Measurements from ENCODE around the gene ASCL1. TPM values are rescaled to one million over a fixed set of nuclear protein-coding genes. Genes with fewer than 3 reads are reported as not detected.

The ASCL1 gene
- total and polyA plus RNA-seq, 2 of the 13 experiments (the other 11 are each of a cell fraction or from before 2014, with no cell fraction given) = not detected

DNA sequence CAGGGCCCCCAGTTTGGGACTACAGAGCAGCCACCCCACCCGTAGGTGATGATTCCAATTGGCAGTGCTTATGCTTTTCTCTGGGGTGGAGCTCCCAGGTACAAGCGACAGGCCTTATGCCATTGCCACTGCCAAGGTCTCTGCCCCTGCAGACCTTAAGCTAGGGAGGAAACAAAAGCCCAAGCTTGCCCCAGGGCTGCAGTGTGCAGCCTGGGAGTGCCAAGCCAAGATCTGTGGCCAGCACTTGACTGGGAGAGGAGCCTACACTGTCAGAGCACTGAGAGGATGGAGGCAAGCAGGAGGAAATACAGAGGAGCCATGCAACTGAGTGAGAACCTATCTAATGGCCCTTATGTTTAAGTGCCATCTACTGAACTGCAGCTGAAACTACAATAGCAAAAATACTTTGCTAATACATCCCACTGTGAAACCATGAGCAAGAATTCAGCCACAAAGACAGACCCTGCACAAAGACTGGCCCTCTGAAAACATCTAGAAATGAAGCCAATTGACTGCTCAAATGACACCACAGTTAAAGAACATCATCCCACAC is 17.7 kb upstream of the ASCL1 start (continued):
- TF ChIP-seq ELF3 (CRISPR knock-in tag; IDR thresholded peaks at IDR 0.05) (0 out of 2 replicates have a peak, but pooled peaks have one; percentile 47), AGO2 (optimal IDR thresholded peaks at IDR 0.05; ENCODE audit: low read depth, low read length) (no peak), ZNF747 (CRISPR knock-in tag; IDR thresholded peaks at IDR 0.05; ENCODE audit: borderline replicate concordance) (no peak), ATF7-NPFF (CRISPR knock-in tag; IDR thresholded peaks at IDR 0.05; ENCODE audit: low read depth) (no peak), CENPX (CRISPR knock-in tag; IDR thresholded peaks at IDR 0.05) (no peak), HNRNPH1 (optimal IDR thresholded peaks at IDR 0.05; ENCODE audit: low read depth, low read length) (no peak), ZSCAN29 (CRISPR knock-in tag; conservative IDR thresholded peaks at IDR 0.05) (no peak), IRX3 (CRISPR knock-in tag; IDR thresholded peaks at IDR 0.05; ENCODE audit: borderline replicate concordance, low read depth) (no peak), NKX3-1 (CRISPR knock-in tag; IDR thresholded peaks at IDR 0.05) (no peak), ZNF225 (CRISPR knock-in tag; IDR thresholded peaks at IDR 0.05) (no peak), HOXA3 (CRISPR knock-in tag; IDR thresholded peaks at IDR 0.05) (no peak)
- TF ChIP-seq, protein P1, sequence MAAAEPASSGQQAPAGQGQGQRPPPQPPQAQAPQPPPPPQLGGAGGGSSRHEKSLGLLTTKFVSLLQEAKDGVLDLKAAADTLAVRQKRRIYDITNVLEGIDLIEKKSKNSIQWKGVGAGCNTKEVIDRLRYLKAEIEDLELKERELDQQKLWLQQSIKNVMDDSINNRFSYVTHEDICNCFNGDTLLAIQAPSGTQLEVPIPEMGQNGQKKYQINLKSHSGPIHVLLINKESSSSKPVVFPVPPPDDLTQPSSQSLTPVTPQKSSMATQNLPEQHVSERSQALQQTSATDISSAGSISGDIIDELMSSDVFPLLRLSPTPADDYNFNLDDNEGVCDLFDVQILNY (CRISPR knock-in tag; conservative IDR thresholded peaks at IDR 0.05) = no peak
- TF ChIP-seq, protein P2, sequence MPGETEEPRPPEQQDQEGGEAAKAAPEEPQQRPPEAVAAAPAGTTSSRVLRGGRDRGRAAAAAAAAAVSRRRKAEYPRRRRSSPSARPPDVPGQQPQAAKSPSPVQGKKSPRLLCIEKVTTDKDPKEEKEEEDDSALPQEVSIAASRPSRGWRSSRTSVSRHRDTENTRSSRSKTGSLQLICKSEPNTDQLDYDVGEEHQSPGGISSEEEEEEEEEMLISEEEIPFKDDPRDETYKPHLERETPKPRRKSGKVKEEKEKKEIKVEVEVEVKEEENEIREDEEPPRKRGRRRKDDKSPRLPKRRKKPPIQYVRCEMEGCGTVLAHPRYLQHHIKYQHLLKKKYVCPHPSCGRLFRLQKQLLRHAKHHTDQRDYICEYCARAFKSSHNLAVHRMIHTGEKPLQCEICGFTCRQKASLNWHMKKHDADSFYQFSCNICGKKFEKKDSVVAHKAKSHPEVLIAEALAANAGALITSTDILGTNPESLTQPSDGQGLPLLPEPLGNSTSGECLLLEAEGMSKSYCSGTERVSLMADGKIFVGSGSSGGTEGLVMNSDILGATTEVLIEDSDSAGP (CRISPR knock-in tag; IDR thresholded peaks at IDR 0.05; ENCODE audit: borderline replicate concordance) = peak; percentile 37; the same call in 1 of the 2 replicates
- TF ChIP-seq, protein P3, sequence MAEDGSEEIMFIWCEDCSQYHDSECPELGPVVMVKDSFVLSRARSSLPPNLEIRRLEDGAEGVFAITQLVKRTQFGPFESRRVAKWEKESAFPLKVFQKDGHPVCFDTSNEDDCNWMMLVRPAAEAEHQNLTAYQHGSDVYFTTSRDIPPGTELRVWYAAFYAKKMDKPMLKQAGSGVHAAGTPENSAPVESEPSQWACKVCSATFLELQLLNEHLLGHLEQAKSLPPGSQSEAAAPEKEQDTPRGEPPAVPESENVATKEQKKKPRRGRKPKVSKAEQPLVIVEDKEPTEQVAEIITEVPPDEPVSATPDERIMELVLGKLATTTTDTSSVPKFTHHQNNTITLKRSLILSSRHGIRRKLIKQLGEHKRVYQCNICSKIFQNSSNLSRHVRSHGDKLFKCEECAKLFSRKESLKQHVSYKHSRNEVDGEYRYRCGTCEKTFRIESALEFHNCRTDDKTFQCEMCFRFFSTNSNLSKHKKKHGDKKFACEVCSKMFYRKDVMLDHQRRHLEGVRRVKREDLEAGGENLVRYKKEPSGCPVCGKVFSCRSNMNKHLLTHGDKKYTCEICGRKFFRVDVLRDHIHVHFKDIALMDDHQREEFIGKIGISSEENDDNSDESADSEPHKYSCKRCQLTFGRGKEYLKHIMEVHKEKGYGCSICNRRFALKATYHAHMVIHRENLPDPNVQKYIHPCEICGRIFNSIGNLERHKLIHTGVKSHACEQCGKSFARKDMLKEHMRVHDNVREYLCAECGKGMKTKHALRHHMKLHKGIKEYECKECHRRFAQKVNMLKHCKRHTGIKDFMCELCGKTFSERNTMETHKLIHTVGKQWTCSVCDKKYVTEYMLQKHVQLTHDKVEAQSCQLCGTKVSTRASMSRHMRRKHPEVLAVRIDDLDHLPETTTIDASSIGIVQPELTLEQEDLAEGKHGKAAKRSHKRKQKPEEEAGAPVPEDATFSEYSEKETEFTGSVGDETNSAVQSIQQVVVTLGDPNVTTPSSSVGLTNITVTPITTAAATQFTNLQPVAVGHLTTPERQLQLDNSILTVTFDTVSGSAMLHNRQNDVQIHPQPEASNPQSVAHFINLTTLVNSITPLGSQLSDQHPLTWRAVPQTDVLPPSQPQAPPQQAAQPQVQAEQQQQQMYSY (CRISPR knock-in tag; IDR thresholded peaks at IDR 0.05) = no peak
- TF ChIP-seq, protein P4, sequence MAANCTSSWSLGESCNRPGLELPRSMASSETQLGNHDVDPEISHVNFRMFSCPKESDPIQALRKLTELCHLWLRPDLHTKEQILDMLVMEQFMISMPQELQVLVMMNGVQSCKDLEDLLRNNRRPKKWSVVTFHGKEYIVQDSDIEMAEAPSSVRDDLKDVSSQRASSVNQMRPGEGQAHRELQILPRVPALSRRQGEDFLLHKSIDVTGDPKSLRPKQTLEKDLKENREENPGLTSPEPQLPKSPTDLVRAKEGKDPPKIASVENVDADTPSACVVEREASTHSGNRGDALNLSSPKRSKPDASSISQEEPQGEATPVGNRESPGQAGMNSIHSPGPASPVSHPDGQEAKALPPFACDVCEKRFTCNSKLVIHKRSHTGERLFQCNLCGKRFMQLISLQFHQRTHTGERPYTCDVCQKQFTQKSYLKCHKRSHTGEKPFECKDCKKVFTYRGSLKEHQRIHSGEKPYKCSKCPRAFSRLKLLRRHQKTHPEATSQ (CRISPR knock-in tag; IDR thresholded peaks at IDR 0.05; ENCODE audit: borderline replicate concordance) = no peak
- TF ChIP-seq, protein P5, sequence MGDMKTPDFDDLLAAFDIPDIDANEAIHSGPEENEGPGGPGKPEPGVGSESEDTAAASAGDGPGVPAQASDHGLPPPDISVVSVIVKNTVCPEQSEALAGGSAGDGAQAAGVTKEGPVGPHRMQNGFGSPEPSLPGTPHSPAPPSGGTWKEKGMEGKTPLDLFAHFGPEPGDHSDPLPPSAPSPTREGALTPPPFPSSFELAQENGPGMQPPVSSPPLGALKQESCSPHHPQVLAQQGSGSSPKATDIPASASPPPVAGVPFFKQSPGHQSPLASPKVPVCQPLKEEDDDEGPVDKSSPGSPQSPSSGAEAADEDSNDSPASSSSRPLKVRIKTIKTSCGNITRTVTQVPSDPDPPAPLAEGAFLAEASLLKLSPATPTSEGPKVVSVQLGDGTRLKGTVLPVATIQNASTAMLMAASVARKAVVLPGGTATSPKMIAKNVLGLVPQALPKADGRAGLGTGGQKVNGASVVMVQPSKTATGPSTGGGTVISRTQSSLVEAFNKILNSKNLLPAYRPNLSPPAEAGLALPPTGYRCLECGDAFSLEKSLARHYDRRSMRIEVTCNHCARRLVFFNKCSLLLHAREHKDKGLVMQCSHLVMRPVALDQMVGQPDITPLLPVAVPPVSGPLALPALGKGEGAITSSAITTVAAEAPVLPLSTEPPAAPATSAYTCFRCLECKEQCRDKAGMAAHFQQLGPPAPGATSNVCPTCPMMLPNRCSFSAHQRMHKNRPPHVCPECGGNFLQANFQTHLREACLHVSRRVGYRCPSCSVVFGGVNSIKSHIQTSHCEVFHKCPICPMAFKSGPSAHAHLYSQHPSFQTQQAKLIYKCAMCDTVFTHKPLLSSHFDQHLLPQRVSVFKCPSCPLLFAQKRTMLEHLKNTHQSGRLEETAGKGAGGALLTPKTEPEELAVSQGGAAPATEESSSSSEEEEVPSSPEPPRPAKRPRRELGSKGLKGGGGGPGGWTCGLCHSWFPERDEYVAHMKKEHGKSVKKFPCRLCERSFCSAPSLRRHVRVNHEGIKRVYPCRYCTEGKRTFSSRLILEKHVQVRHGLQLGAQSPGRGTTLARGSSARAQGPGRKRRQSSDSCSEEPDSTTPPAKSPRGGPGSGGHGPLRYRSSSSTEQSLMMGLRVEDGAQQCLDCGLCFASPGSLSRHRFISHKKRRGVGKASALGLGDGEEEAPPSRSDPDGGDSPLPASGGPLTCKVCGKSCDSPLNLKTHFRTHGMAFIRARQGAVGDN (CRISPR knock-in tag; IDR thresholded peaks at IDR 0.05) = peak; percentile 66

Measured in HepG2 (cell line).